OCI-M2 (cell line): Measurements from ENCODE around the gene PDGFC.

Experiments used
- DNase-seq: peaks from one replicate; lab custom pipeline; 2025; ENCODE audit not compliant: unreplicated experiment; lab: John Stamatoyannopoulos, UW

Gene PDGFC

DNA sequence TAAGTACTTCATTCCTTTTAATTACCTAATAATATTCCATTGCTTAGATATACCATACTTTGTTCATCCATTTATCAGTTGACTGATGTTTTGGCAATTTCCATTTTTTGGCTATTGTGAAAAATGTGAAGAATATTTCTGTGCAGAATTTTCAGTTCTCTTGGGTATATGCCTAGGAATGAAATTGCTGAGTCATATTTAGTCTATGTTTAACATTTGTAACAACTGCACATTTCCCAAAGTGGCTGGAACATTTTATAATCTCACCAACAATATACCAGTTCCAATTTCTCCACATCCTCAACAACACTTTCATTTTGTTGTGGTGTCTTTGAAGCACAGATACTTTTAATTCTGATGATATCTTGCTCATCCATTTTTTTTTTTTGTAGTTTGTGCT is 215.5 kb downstream of the PDGFC start:
- no peak for DNase-seq

DNA sequence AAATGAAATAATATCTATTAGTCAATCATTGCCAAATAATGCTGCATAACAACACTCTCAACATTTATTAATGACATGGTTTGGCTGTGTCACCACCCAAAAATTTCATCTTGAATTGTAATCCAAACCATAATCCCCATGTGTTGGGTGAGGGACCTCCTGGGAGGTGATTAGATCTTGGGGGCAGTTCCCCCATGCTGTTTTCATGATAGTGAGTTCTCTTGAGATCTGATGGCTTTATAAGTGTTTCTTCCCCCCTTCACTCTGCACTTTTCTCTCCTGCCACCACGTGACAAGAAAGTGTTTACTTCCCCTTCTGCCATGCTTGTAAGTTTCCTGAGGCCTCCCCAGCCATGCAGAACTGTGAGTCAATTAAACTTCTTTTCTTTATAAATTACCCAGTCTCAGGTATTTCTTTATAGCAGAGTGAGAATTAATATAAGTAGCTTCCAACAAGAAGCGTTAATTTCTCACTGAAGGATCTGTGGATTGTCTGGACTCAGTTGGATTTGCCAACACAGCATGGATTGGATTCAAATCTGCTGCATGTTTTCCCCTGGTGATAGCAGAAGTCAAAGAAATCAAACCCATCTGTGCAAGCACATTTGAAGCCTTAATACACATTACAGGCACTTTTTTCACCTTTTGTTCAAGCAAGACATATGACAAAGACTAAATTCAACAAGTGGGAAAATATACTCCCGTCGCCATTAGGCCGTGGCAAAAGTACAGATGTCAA is 216.6 kb downstream of the PDGFC start:
- no peak for DNase-seq

DNA sequence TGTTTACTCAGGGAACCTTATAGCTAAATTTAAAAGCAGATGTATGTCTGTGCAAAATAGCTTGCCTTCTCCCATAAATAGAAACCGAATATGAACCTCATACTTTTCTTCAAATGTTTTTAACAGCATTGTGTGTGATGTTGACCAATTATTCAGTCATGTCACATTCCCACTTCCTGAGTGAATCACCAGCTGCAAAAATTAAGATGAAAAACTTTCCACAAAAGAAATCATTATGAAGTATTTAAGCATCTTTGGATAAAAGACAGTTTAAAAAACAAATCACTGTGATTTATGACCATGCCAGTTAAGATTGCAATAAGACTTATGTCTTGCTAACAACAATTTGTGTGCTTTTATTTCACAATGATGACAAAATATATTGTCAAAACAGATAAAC is 220.1 kb downstream of the PDGFC start:
- no peak for DNase-seq

DNA sequence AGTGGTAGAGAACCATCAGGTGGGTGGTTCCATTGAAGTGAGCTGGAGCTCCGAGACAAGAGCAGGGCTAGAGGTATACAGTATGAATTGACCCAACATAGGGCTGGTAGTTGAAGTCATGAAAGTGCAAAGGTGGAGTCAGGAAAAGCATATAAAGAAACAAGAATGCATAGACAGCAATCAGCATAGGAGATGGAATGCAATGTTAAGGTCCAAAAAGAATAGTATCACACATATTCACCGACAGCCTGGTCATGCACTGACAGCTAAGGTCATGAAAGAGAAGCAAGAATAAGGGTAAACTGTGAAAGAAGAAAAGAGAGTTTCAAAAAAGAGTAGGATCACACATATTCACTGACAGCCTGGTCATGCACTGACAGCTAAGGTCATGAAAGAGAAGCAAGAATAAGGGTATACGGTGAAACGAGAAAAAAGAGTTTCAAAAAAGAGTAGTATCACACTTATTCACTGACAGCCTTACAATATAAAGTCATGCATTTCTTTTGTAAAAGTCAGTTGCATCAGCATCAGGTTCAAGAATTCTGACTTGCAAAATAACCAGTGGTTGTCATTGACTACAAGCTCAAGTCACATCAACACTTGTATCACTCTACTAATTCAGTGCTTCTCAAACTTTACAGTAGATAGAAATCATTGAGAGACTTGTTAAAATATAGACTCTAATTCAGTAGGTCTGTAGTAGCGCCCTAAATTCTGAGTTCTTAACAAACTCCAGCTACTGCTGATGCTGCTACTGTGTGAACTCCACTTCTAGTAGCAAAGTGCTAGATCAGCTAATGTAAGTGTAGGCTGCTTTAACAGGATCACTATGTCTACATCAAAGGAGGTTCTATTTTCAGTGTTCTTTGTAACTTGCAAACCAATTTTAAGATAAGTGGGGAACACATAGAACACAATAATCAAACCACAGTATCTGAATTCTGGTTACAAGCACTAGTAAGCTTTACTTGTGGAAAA is 221.9 kb downstream of the PDGFC start:
- no peak for DNase-seq

DNA sequence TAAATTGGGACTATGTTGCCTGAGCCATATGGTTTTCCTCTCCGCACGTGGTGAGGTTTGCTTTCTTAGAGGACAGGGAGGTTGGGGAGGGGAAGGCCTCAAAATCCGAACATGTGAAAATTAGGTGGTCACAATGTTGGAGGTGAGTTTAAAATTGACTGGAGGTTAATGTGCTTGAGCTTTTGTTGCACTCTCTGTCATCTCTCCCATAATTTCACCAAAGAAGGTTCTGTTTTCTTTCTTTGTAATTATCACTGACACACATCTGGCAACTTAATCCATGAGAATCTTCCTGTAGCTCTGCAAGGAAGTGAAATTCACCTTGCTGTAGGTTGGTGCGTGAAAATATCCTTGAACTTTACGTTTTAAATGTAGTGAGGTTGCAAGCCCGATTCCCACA is 225.5 kb downstream of the PDGFC start:
- DNase-seq, result no peak

GRCh38 chr4:156738766-156739165 is 232.8 kb downstream of the PDGFC start:
- DNase-seq, result no peak

- no peak for DNase-seq
These were observed 236.4 kb downstream of the PDGFC start for GRCh38 chr4:156734965-156735895.

GRCh38 chr4:156733582-156733981 is 238.0 kb downstream of the PDGFC start:
- no peak for DNase-seq

GRCh38 chr4:156732634-156733033 is 239.0 kb downstream of the PDGFC start:
- no peak for DNase-seq

DNA sequence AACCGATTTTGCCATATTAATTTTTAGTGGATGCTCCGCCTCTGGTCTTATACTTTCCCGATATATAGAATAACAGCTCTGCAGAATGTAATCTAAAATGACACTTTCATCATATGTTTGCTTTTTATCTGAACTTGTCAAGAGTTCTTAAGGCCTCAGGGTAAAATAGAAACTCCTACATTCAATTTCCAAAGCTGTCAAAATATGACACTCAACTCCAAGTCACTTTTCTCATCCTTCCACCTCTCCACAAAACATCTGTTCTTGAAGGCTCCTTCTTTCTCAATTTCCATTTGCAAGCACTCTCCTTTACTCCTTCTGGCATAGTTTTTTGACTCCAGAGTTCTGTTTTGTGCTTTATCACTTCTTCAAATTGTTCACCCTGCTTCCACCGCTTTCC is 242.2 kb downstream of the PDGFC start:
- no peak for DNase-seq

DNA sequence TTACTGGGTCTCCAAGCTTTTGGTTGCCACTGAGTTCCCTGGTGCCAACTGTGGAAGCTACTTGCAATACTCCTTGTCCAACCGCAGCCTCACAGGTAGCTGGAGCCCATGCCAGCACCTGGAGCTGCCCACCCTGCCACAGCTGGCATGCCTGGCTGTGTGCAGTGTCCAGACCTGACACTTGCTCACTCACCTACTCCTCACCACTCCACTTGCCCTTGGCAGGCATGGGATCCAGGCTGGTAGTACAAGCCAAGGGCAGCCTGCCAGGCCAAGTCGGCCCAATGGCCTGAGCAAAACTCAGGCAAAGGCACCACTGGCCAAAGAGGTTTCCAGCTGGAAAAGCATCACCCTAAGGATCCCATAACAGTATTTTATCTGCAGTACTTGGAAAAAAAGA is 246.3 kb downstream of the PDGFC start:
- DNase-seq, result no peak

- no peak for DNase-seq
These were observed 247.5 kb downstream of the PDGFC start for GRCh38 chr4:156723951-156724668.

GRCh38 chr4:156718226-156718625 is 253.4 kb downstream of the PDGFC start:
- DNase-seq, result no peak

GRCh38 chr4:156711193-156711590 is 260.4 kb downstream of the PDGFC start:
- DNase-seq, result no peak
